ENCODE measurements around the gene FCHSD2. TPM values are rescaled to one million over a fixed set of nuclear protein-coding genes. Genes with fewer than 3 reads are reported as not detected.

Gene FCHSD2
- total and polyA plus RNA-seq, 2 of the 13 experiments (the other 11 are each of a cell fraction or from before 2014, with no cell fraction given), result 20.5 to 24.8 TPM

DNA sequence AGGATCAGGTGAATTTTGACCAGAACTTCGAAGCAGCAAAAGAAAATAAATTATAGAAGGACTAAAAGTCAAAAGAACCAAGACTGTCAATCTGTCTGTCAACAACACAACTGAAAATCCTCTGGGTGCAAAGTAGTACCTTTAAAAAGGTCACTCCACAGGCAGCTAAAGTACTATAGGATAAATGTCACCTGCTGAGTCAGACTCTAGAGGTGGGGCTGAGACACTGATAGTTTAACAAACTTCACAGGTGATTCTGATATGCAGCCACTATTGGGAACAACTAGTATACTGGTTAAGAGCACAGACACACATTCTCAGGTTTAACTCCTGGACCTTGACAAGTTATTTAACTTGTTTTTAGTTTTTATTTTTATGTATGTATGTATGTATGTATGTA, 107.3 kb downstream of the FCHSD2 start:
- no peaks in the 10 kb centered on the region for H4K20me1 ChIP-seq (ENCODE audit: insufficient read depth, low read length)
- no peak overlapping the region for H3K4me2 ChIP-seq (ENCODE audit: low read depth, low read length)
- H2AFZ ChIP-seq (ENCODE audit: low read length), result no peak overlapping the region
- H3K9ac ChIP-seq (ENCODE audit: insufficient read depth, low read depth, low read length), result no peak overlapping the region
- BruUV-seq (replicated peaks), result no TSS peak
- H3K9me3 ChIP-seq (ENCODE audit: low read length), result peaks cover 5% of the 10 kb centered on the region; the same call in 1 of the 2 replicates
- no peak for FAIRE-seq
- H3K36me3 ChIP-seq (replicated peaks in 1 of 2; ENCODE audit: control insufficient read depth in 1 of 2, insufficient read depth in 2 of 2, low read length in 2 of 2), result peaks cover 2 to 28% of the 10 kb centered on the region in 2 experiments
- H3K79me2 ChIP-seq (ENCODE audit: insufficient read depth, low read length), result peaks cover 19% of the 10 kb centered on the region
- H3K4me3 ChIP-seq (replicated peaks in 1 of 3; ENCODE audit: insufficient read depth in 1 of 3, low read depth in 2 of 3, low read length in 3 of 3), result no peak overlapping the region
- in situ Hi-C loops (cut with HindIII; ENCODE audit: extremely low pct_ligation_motif_present, low pct_unique_long_range_greater_than_20kb) (no loop called here), intact Hi-C loops (cut with micrococcal nuclease; ENCODE audit: unreplicated experiment) (no loop called here)
- no peak overlapping the region for H3K27ac ChIP-seq (ENCODE audit: extremely low read length, insufficient read depth, low read length)
- TF ChIP-seq HES4 (CRISPR knock-in tag; IDR thresholded peaks at IDR 0.05; ENCODE audit: borderline replicate concordance) (no peak), ZNF839 (CRISPR knock-in tag; IDR thresholded peaks at IDR 0.05; ENCODE audit: borderline replicate concordance) (no peak), TCF7 (IDR thresholded peaks at IDR 0.05; ENCODE audit: low read depth) (no peak), ZNF432 (CRISPR knock-in tag; IDR thresholded peaks at IDR 0.05; ENCODE audit: borderline replicate concordance) (no peak), HOXA5 (CRISPR knock-in tag; IDR thresholded peaks at IDR 0.05) (no peak), PRMT3 (CRISPR knock-in tag; IDR thresholded peaks at IDR 0.05; ENCODE audit: borderline replicate concordance, low read depth) (no peak), ZC3H13 (CRISPR knock-in tag; IDR thresholded peaks at IDR 0.05) (no peak), KLF9 (CRISPR knock-in tag; IDR thresholded peaks at IDR 0.05; ENCODE audit: low read depth) (no peak), JUN (CRISPR knock-in tag; IDR thresholded peaks at IDR 0.05) (no peak), NFKBIZ (CRISPR knock-in tag; IDR thresholded peaks at IDR 0.05) (no peak)
- DNase-seq (ENCODE audit: low spot score), result no peak
- POLR2A ChIA-PET, result no interaction called here
- 63% methylated on average over 1 of the region's 1 CpG for WGBS (ENCODE audit: low lambda C conversion rate)
- CTCF ChIA-PET (ENCODE audit: low intra/inter-chr PET ratio, low total read pairs), result no interaction called here
- ATAC-seq, result no peak
- no peaks in the 10 kb centered on the region for H3K27me3 ChIP-seq (ENCODE audit: control insufficient read depth in 1 of 2, insufficient read depth in 2 of 2, low read length in 2 of 2)
- H3K4me1 ChIP-seq (ENCODE audit: insufficient read depth, low read length), result no peaks in the 10 kb centered on the region

GRCh38 chr11:73034331-73034730, 107.8 kb downstream of the FCHSD2 start:
- CTCF ChIA-PET (ENCODE audit: low intra/inter-chr PET ratio, low total read pairs), result no interaction called here
- DNase-seq (ENCODE audit: low spot score) (no peak), ATAC-seq (no peak), FAIRE-seq (no peak)
- Histone ChIP-seq H3K9ac (ENCODE audit: insufficient read depth, low read depth, low read length) (no peak overlapping the region), H3K9me3 (ENCODE audit: low read length) (peaks cover 9% of the 10 kb centered on the region; the same call in 1 of the 2 replicates), H3K4me1 (ENCODE audit: insufficient read depth, low read length) (no peaks in the 10 kb centered on the region), H3K79me2 (ENCODE audit: insufficient read depth, low read length) (peaks cover 21% of the 10 kb centered on the region), H3K27me3 (ENCODE audit: control insufficient read depth in 1 of 2, insufficient read depth in 2 of 2, low read length in 2 of 2) (no peaks in the 10 kb centered on the region), H3K4me3 (replicated peaks in 1 of 3; ENCODE audit: insufficient read depth in 1 of 3, low read depth in 2 of 3, low read length in 3 of 3) (no peak overlapping the region), H4K20me1 (ENCODE audit: insufficient read depth, low read length) (no peaks in the 10 kb centered on the region), H2AFZ (ENCODE audit: low read length) (no peak overlapping the region), H3K27ac (ENCODE audit: extremely low read length, insufficient read depth, low read length) (no peak overlapping the region), H3K36me3 (replicated peaks in 1 of 2; ENCODE audit: control insufficient read depth in 1 of 2, insufficient read depth in 2 of 2, low read length in 2 of 2) (peaks cover 2 to 30% of the 10 kb centered on the region in 2 experiments), H3K4me2 (ENCODE audit: low read depth, low read length) (no peak overlapping the region)
- POLR2A ChIA-PET, result no interaction called here
- intact Hi-C loops (cut with micrococcal nuclease; ENCODE audit: unreplicated experiment) (no loop called here), in situ Hi-C loops (cut with HindIII; ENCODE audit: extremely low pct_ligation_motif_present, low pct_unique_long_range_greater_than_20kb) (no loop called here)
- no TSS peak for BruUV-seq (replicated peaks)
- 97% methylated on average over 3 of the region's 3 CpGs for WGBS (ENCODE audit: low lambda C conversion rate)
- TF ChIP-seq, protein P1, sequence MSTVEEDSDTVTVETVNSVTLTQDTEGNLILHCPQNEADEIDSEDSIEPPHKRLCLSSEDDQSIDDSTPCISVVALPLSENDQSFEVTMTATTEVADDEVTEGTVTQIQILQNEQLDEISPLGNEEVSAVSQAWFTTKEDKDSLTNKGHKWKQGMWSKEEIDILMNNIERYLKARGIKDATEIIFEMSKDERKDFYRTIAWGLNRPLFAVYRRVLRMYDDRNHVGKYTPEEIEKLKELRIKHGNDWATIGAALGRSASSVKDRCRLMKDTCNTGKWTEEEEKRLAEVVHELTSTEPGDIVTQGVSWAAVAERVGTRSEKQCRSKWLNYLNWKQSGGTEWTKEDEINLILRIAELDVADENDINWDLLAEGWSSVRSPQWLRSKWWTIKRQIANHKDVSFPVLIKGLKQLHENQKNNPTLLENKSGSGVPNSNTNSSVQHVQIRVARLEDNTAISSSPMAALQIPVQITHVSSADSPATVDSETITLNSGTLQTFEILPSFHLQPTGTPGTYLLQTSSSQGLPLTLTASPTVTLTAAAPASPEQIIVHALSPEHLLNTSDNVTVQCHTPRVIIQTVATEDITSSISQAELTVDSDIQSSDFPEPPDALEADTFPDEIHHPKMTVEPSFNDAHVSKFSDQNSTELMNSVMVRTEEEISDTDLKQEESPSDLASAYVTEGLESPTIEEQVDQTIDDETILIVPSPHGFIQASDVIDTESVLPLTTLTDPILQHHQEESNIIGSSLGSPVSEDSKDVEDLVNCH (CRISPR knock-in tag; IDR thresholded peaks at IDR 0.05), result no peak
- TF ChIP-seq ELF1 (CRISPR knock-in tag; IDR thresholded peaks at IDR 0.05), result no peak
- no peak for TF ChIP-seq ZNF510 (CRISPR knock-in tag; IDR thresholded peaks at IDR 0.05; ENCODE audit: low read depth)
- TF ChIP-seq NCOA2 (CRISPR knock-in tag; IDR thresholded peaks at IDR 0.05), result no peak
- TF ChIP-seq, protein P2, sequence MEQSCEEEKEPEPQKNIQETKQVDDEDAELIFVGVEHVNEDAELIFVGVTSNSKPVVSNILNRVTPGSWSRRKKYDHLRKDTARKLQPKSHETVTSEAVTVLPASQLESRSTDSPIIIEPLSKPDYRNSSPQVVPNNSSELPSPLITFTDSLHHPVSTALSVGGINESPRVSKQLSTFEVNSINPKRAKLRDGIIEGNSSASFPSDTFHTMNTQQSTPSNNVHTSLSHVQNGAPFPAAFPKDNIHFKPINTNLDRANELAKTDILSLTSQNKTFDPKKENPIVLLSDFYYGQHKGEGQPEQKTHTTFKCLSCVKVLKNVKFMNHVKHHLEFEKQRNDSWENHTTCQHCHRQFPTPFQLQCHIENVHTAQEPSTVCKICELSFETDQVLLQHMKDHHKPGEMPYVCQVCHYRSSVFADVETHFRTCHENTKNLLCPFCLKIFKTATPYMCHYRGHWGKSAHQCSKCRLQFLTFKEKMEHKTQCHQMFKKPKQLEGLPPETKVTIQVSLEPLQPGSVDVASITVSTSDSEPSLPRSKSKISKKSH (CRISPR knock-in tag; IDR thresholded peaks at IDR 0.05; ENCODE audit: borderline replicate concordance), result no peak
- no peak for TF ChIP-seq ZNF563 (CRISPR knock-in tag; IDR thresholded peaks at IDR 0.05)
- TF ChIP-seq HNF4G (IDR thresholded peaks at IDR 0.05; ENCODE audit: borderline replicate concordance, low read depth, low read length), result no peak
- no peak for TF ChIP-seq HNF4G (CRISPR knock-in tag; IDR thresholded peaks at IDR 0.05; ENCODE audit: borderline replicate concordance, low read depth)
